K562 (cell line): ENCODE results near the gene ZCCHC3. TPM values are rescaled to one million over a fixed set of nuclear protein-coding genes. Genes with fewer than 3 reads are reported as not detected.
A peak's percentile ranks its signal among the peaks of the same experiment; 100 is the strongest.

Source experiments
- MCM5 ChIP-seq: fragments of 450-650 bp; IDR thresholded peaks from 2 replicates; pipeline ENCODE4 v1.6.1; 2016; ENCODE audit warnings: low read depth
- MEIS2 ChIP-seq: fragments of 450-650 bp; IDR thresholded peaks from 2 replicates; pipeline ENCODE4 v1.6.1; 2014; ENCODE audit warnings: mild to moderate bottlenecking; ENCODE audit not compliant: partially characterized antibody
- MXI1 ChIP-seq: IDR thresholded peaks from 2 replicates; pipeline ENCODE4 v1.6.1; 2011; ENCODE audit warnings: low read depth, mild to moderate bottlenecking, improper control_type of control experiment, low read length
- NR2C2 ChIP-seq, 2 experiments: fragments of 200-800 bp in 1 of 2; sonication (Bioruptor generic) in 1 of 2; sonication (generic) in 1 of 2; formaldehyde crosslinking in 1 of 2; IDR thresholded peaks; 2 replicates each; pipeline versions ENCODE4 v1.6.1 to v1.8.0; 2016 to 2022; ENCODE audit warnings: mild to moderate bottlenecking in 1 of 2, missing compliant biosample characterization in 1 of 2, missing genetic modification characterization in 1 of 2, missing genetic modification reagents in 1 of 2
- SMAD3 ChIP-seq: fragments of 450-650 bp; formaldehyde crosslinking; conservative IDR thresholded peaks from 2 replicates; pipeline ENCODE4 v1.4.0; 2020; ENCODE audit warnings: mild to moderate bottlenecking
- U2AF2 ChIP-seq: fragments of 200-400 bp; formaldehyde crosslinking; optimal IDR thresholded peaks from 2 replicates; pipeline ENCODE3; 2017; ENCODE audit warnings: low read depth, mild to moderate bottlenecking, low read length
- ZNF140 ChIP-seq: fragments of 250-450 bp; sonication (Bioruptor Pico); IDR thresholded peaks from 2 replicates; pipeline ENCODE4 v1.8.0; 2021; ENCODE audit warnings: moderate library complexity, mild to moderate bottlenecking, inconsistent platforms
- polyA plus RNA-seq, 8 experiments: library from polyadenylated mRNA; depleted of rRNA in 4 of 8; stranded (reverse) in 5 of 8; unstranded in 3 of 8; fragments of >200 nt; fragmentation: Nextera tagmentation in 2 of 8; fragmentation: Illumina TruSeq in 1 of 8; extraction: Ambion mirVana in 2 of 8; extraction: Trizol in 1 of 8; gene quantifications; 2 replicates each; pipeline versions ENCODE4 v1.2.1 to v1.2.3, GENCODE V29; 2011 to 2014; ENCODE audit warnings: inconsistent platforms in 1 of 8, missing spikeins in 1 of 8
- total RNA-seq, 7 experiments: library from RNA; depleted of rRNA in 6 of 7; stranded (reverse); fragments of >200 nt in 6 of 7; fragmentation: Illumina TruSeq in 2 of 7; extraction: Trizol in 2 of 7; gene quantifications; 2 replicates each; pipeline versions ENCODE4 v1.2.1 to v1.2.3, GENCODE V29; 2011 to 2021; ENCODE audit warnings: low replicate concordance in 1 of 7
- TF ChIP-seq, protein P1 (sequence below): fragments of 250-450 bp; sonication (Bioruptor Pico); IDR thresholded peaks from 2 replicates; pipeline ENCODE4 v1.4.0; 2020
- TF ChIP-seq, protein P2 (sequence below): fragments of 450-650 bp; conservative IDR thresholded peaks from 2 replicates; pipeline ENCODE4 v1.6.1; 2016; ENCODE audit warnings: missing genetic modification characterization, low read depth, mild to moderate bottlenecking, control low read depth, missing compliant biosample characterization
- TF ChIP-seq, protein P3 (sequence below): sonication (generic); formaldehyde crosslinking; IDR thresholded peaks from 2 replicates; pipeline ENCODE4 v1.8.1; 2023; ENCODE audit warnings: mild to moderate bottlenecking, missing genetic modification reagents
- TF ChIP-seq, protein P4 (sequence below): fragments of 250-450 bp; sonication (Bioruptor Pico); IDR thresholded peaks from 2 replicates; pipeline ENCODE4 v1.8.0; 2022; ENCODE audit warnings: moderate library complexity, mild to moderate bottlenecking, inconsistent platforms
- TF ChIP-seq, protein P5 (sequence below): fragments of 250-450 bp; sonication (Bioruptor Pico); IDR thresholded peaks from 2 replicates; pipeline ENCODE4 v1.9.0; 2021; ENCODE audit warnings: mild to moderate bottlenecking, inconsistent platforms

Gene ZCCHC3
- total and polyA plus RNA-seq, 9 of the 15 experiments (the other 6 are each of a cell fraction or from before 2014, with no cell fraction given) = 2.8 to 23.3 (median 16.5) TPM

DNA sequence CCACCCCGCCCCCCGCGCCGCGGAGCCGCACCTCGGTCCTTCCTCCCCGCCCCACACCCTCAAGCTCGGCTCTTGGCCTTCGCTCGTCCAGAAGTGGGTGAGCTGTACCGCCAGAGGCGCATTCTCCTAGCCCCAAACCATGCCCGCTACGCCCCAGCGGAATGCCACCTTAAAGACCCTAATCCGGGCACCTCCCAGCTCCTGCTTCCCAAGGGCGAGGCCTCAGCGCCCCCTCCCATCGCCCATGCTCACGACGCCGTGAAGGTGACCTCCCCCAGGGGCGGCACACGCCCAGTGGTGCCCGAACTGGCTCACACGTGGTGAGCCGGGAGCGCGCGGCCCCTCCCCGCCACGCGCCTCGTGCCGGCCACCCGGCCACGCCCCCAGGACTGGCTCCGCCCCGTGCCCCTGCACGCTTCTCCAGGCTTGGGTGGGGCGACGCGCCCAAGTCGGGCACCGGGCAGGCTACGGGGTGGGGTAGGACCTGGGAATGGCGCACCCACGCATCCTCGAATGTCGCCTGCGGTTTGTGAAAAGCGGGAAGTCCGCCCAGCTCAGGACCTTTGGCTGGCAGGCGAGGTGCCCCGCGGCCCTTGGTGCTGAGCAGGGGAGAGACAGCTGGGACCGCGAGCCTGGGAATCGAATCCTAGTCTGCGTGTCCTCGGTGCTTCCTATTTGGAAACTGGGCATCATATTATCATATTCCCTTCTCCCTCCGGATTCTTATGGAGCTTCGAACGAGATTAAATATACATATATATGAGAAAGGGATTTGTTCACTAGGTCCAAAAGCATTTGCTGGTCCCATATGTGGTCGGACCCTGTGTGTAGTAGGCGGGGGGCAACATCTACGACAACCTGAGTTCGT, 27.0 kb downstream of the ZCCHC3 start (continued):
- TF ChIP-seq, protein P1, sequence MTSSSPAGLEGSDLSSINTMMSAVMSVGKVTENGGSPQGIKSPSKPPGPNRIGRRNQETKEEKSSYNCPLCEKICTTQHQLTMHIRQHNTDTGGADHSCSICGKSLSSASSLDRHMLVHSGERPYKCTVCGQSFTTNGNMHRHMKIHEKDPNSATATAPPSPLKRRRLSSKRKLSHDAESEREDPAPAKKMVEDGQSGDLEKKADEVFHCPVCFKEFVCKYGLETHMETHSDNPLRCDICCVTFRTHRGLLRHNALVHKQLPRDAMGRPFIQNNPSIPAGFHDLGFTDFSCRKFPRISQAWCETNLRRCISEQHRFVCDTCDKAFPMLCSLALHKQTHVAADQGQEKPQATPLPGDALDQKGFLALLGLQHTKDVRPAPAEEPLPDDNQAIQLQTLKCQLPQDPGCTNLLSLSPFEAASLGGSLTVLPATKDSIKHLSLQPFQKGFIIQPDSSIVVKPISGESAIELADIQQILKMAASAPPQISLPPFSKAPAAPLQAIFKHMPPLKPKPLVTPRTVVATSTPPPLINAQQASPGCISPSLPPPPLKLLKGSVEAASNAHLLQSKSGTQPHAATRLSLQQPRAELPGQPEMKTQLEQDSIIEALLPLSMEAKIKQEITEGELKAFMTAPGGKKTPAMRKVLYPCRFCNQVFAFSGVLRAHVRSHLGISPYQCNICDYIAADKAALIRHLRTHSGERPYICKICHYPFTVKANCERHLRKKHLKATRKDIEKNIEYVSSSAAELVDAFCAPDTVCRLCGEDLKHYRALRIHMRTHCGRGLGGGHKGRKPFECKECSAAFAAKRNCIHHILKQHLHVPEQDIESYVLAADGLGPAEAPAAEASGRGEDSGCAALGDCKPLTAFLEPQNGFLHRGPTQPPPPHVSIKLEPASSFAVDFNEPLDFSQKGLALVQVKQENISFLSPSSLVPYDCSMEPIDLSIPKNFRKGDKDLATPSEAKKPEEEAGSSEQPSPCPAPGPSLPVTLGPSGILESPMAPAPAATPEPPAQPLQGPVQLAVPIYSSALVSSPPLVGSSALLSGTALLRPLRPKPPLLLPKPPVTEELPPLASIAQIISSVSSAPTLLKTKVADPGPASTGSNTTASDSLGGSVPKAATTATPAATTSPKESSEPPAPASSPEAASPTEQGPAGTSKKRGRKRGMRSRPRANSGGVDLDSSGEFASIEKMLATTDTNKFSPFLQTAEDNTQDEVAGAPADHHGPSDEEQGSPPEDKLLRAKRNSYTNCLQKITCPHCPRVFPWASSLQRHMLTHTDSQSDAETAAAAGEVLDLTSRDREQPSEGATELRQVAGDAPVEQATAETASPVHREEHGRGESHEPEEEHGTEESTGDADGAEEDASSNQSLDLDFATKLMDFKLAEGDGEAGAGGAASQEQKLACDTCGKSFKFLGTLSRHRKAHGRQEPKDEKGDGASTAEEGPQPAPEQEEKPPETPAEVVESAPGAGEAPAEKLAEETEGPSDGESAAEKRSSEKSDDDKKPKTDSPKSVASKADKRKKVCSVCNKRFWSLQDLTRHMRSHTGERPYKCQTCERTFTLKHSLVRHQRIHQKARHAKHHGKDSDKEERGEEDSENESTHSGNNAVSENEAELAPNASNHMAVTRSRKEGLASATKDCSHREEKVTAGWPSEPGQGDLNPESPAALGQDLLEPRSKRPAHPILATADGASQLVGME (CRISPR knock-in tag) = no peak
- TF ChIP-seq NR2C2 (CRISPR knock-in tag; IDR thresholded peaks at IDR 0.05) (peak; percentile 67; the same call in 1 of the 2 replicates), NR2C2 (tag; IDR thresholded peaks at IDR 0.05) (no peak), MEIS2 (no peak), SMAD3 (no peak), ZNF140 (CRISPR knock-in tag) (no peak), U2AF2 (no peak), MCM5 (no peak), MXI1 (peak; percentile 92)
- TF ChIP-seq, protein P2, sequence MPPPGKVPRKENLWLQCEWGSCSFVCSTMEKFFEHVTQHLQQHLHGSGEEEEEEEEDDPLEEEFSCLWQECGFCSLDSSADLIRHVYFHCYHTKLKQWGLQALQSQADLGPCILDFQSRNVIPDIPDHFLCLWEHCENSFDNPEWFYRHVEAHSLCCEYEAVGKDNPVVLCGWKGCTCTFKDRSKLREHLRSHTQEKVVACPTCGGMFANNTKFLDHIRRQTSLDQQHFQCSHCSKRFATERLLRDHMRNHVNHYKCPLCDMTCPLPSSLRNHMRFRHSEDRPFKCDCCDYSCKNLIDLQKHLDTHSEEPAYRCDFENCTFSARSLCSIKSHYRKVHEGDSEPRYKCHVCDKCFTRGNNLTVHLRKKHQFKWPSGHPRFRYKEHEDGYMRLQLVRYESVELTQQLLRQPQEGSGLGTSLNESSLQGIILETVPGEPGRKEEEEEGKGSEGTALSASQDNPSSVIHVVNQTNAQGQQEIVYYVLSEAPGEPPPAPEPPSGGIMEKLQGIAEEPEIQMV (tag) = no peak
- TF ChIP-seq, protein P3, sequence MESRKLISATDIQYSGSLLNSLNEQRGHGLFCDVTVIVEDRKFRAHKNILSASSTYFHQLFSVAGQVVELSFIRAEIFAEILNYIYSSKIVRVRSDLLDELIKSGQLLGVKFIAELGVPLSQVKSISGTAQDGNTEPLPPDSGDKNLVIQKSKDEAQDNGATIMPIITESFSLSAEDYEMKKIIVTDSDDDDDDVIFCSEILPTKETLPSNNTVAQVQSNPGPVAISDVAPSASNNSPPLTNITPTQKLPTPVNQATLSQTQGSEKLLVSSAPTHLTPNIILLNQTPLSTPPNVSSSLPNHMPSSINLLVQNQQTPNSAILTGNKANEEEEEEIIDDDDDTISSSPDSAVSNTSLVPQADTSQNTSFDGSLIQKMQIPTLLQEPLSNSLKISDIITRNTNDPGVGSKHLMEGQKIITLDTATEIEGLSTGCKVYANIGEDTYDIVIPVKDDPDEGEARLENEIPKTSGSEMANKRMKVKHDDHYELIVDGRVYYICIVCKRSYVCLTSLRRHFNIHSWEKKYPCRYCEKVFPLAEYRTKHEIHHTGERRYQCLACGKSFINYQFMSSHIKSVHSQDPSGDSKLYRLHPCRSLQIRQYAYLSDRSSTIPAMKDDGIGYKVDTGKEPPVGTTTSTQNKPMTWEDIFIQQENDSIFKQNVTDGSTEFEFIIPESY = peak; percentile 79
- TF ChIP-seq, protein P4, sequence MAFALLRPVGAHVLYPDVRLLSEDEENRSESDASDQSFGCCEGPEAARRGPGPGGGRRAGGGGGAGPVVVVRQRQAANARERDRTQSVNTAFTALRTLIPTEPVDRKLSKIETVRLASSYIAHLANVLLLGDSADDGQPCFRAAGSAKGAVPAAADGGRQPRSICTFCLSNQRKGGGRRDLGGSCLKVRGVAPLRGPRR = no peak
- TF ChIP-seq, protein P5, sequence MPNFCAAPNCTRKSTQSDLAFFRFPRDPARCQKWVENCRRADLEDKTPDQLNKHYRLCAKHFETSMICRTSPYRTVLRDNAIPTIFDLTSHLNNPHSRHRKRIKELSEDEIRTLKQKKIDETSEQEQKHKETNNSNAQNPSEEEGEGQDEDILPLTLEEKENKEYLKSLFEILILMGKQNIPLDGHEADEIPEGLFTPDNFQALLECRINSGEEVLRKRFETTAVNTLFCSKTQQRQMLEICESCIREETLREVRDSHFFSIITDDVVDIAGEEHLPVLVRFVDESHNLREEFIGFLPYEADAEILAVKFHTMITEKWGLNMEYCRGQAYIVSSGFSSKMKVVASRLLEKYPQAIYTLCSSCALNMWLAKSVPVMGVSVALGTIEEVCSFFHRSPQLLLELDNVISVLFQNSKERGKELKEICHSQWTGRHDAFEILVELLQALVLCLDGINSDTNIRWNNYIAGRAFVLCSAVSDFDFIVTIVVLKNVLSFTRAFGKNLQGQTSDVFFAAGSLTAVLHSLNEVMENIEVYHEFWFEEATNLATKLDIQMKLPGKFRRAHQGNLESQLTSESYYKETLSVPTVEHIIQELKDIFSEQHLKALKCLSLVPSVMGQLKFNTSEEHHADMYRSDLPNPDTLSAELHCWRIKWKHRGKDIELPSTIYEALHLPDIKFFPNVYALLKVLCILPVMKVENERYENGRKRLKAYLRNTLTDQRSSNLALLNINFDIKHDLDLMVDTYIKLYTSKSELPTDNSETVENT (CRISPR knock-in tag) = peak; percentile 13; the same call in 1 of the 2 replicates
